HG02678 (cell line): ENCODE results near the gene CDK14.

Experiments
- ATAC-seq: cut with Tn5 transposase; IDR thresholded peaks from one replicate; pipeline ENCODE4 v1.9.1; 2021; ENCODE audit warnings: mild to moderate bottlenecking, moderate library complexity; ENCODE audit not compliant: unreplicated experiment

The CDK14 gene

GRCh38 chr7:91239171-91239604 lies 643.1 kb downstream of the CDK14 start:
- no peak for ATAC-seq

- no peak for ATAC-seq
Measured at GRCh38 chr7:91239772-91240171, 643.7 kb downstream of the CDK14 start.

- no peak for ATAC-seq
Measured at GRCh38 chr7:91240376-91240941, 644.3 kb downstream of the CDK14 start.

- ATAC-seq: no peak
Measured at GRCh38 chr7:91242097-91242844, 646.1 kb downstream of the CDK14 start.

GRCh38 chr7:91243591-91244301 lies 647.6 kb downstream of the CDK14 start:
- no peak for ATAC-seq

GRCh38 chr7:91247500-91247899 lies 651.4 kb downstream of the CDK14 start:
- no peak for ATAC-seq

- no peak for ATAC-seq
Measured at GRCh38 chr7:91248996-91249395, 652.9 kb downstream of the CDK14 start.

GRCh38 chr7:91249506-91250233 lies 653.5 kb downstream of the CDK14 start:
- no peak for ATAC-seq

- no peak for ATAC-seq
Measured at GRCh38 chr7:91250706-91251105, 654.6 kb downstream of the CDK14 start.

GRCh38 chr7:91251877-91252276 lies 655.8 kb downstream of the CDK14 start:
- no peak for ATAC-seq
